CD4-positive, alpha-beta T cell (primary cell): ENCODE results near the gene PPP1R3E. TPM values are rescaled to one million over a fixed set of nuclear protein-coding genes. Genes with fewer than 3 reads are reported as not detected.

Source experiments
- ATAC-seq: fragments of 200-7000 bp; cut with Tn5 transposase; one replicate; pipeline ENCODE4 v1.10.0; 2022; ENCODE audit warnings: mild to moderate bottlenecking; ENCODE audit not compliant: poor library complexity
- CTCF ChIA-PET: fragments of 350-600 bp; sonication (Branson Sonifier 250); formaldehyde crosslinking; loops from one replicate; lab custom pipeline; 2021; ENCODE audit warnings: antibody characterized with exemption, inconsistent platforms; lab: Charles Lee
- POLR2A ChIA-PET: fragments of 350-600 bp; sonication (Branson Sonifier 250); formaldehyde crosslinking; loops from one replicate; lab custom pipeline; 2021; ENCODE audit warnings: antibody characterized with exemption, inconsistent platforms; lab: Charles Lee
- DNase-seq, 14 experiments: peaks; one replicate each; pipeline ENCODE4 v3.0.0-alpha.2; 2013 to 2020; ENCODE audit warnings: mixed read lengths in 2 of 14
- H3K27ac ChIP-seq, 2 donors: one replicate each; pipeline versions ENCODE4 v1.5.1 to v1.7.0; 2013; ENCODE audit warnings: low read length in 2 of 2, low read depth in 1 of 2, mild to moderate bottlenecking in 1 of 2
- H3K27me3 ChIP-seq, 2 experiments: 1 replicate in 1 of 2; 2 replicates in 1 of 2; pipeline versions ENCODE4 v1.6.1 to v1.7.0; 2013; ENCODE audit warnings: low read length in 2 of 2, control low read depth in 1 of 2, mild to moderate bottlenecking in 1 of 2, moderate library complexity in 1 of 2; ENCODE audit not compliant: insufficient read depth in 2 of 2, control insufficient read depth in 1 of 2
- H3K36me3 ChIP-seq: one replicate; pipeline ENCODE4 v1.6.1; 2013; ENCODE audit warnings: low read length, control low read depth; ENCODE audit not compliant: insufficient read depth
- H3K4me1 ChIP-seq: one replicate; pipeline ENCODE4 v1.6.1; 2013; ENCODE audit warnings: low read length, control low read depth; ENCODE audit not compliant: insufficient read depth
- H3K4me3 ChIP-seq: one replicate; pipeline ENCODE4 v1.5.1; 2013; ENCODE audit warnings: mild to moderate bottlenecking, low read length, moderate library complexity
- H3K9me3 ChIP-seq, 2 experiments: 1 replicate in 1 of 2; 2 replicates in 1 of 2; pipeline versions ENCODE4 v1.6.1 to v1.7.0; 2013; ENCODE audit warnings: low read length in 2 of 2, mild to moderate bottlenecking in 2 of 2, control low read depth in 1 of 2, moderate library complexity in 1 of 2; ENCODE audit not compliant: control insufficient read depth in 1 of 2, insufficient read depth in 1 of 2
- H3K27ac Mint-ChIP-seq: one replicate; pipeline ENCODE4 v1.8.0; 2020; ENCODE audit warnings: mixed read lengths
- H3K27me3 Mint-ChIP-seq: one replicate; pipeline ENCODE4 v1.8.0; 2021; ENCODE audit warnings: mixed read lengths
- H3K36me3 Mint-ChIP-seq: one replicate; pipeline ENCODE4 v1.8.0; 2021; ENCODE audit warnings: low read depth, mixed read lengths
- H3K4me1 Mint-ChIP-seq: one replicate; pipeline ENCODE4 v1.8.0; 2021; ENCODE audit warnings: low read depth, mixed read lengths
- H3K4me3 Mint-ChIP-seq: one replicate; pipeline ENCODE4 v1.8.0; 2020; ENCODE audit warnings: mild to moderate bottlenecking, mixed read lengths
- H3K9me3 Mint-ChIP-seq: one replicate; pipeline ENCODE4 v1.8.0; 2020; ENCODE audit warnings: mixed read lengths
- intact Hi-C, 2 experiments: fragments of 100-400 bp; cut with DNase I in 1 of 2; cut with micrococcal nuclease in 1 of 2; formaldehyde crosslinking; loops; one replicate each; pipeline versions ENCODE4 v1.15.1 to v1.9.0; 2023 to 2025; cut with DNase I, micrococcal nuclease
- total RNA-seq, 174 experiments: library from RNA in 2 of 174; stranded (reverse) in 2 of 174; gene quantifications; one replicate each; pipeline ENCODE4 v1.2.3 and lab custom pipeline; 2021 to 2026
- TF ChIP-seq, protein P1 (sequence below): fragments of 200-600 bp; IDR thresholded peaks from one replicate; pipeline ENCODE4 v1.8.0; 2022; ENCODE audit warnings: antibody characterized with exemption, mild to moderate bottlenecking

Gene PPP1R3E
- total RNA-seq, 2 experiments from 2014 or later, result 51.0 to 53.8 TPM

DNA sequence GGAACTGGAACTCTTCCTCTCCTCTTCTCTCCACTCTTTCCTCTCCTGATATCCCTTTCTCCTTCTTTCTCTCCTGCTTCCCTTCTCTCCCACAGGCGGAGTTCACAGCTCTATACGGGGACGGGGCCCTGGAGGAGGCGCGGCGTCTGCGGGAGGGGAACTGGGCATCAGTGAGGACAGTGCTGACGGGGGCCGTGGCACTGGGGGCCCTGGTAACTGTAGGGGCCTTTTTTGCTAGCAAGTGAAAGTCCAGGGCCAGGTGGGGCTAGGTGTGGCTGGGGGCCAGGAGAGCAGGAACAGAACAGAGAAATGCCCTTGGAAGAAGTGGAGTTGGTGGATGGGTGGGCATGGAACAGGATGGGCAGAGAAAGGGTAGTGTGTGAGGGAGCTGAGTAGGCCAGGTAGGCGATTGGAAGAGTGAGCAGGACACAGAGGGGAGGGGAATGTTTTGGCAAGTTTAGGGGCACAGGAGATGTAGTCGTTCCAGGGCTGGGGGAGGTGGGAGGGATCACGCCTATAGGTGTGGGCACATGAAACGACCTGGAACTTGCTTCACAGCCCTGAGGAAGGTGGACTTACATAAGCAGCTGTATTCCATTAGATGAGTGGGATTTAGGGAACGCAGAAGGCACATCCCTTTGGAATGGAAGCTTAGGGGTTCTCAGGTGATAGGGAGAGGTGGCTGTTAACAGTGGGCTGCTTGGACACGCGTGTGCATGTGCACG lies 6.2 kb upstream of the PPP1R3E start:
- TF ChIP-seq, protein P1, sequence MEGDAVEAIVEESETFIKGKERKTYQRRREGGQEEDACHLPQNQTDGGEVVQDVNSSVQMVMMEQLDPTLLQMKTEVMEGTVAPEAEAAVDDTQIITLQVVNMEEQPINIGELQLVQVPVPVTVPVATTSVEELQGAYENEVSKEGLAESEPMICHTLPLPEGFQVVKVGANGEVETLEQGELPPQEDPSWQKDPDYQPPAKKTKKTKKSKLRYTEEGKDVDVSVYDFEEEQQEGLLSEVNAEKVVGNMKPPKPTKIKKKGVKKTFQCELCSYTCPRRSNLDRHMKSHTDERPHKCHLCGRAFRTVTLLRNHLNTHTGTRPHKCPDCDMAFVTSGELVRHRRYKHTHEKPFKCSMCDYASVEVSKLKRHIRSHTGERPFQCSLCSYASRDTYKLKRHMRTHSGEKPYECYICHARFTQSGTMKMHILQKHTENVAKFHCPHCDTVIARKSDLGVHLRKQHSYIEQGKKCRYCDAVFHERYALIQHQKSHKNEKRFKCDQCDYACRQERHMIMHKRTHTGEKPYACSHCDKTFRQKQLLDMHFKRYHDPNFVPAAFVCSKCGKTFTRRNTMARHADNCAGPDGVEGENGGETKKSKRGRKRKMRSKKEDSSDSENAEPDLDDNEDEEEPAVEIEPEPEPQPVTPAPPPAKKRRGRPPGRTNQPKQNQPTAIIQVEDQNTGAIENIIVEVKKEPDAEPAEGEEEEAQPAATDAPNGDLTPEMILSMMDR, result no peak
- no peaks in the 10 kb centered on the region for H3K36me3 ChIP-seq
- no peak overlapping the region for H3K27ac ChIP-seq
- ChIA-PET CTCF (no interaction called here), POLR2A (interaction anchor here (1.4 to 10.5 kb wide), 2 partner anchors 12 to 23 kb away, joined by 3 to 455 read pairs; partner anchors contain the start of genes HOMEZ and PABPN1)
- no peaks in the 10 kb centered on the region for H3K36me3 Mint-ChIP-seq
- H3K4me3 ChIP-seq, result no peak overlapping the region
- no peak overlapping the region for H3K27ac Mint-ChIP-seq
- intact Hi-C loops, result loop anchor here in 1 of 2 experiments (10.0 kb wide), 1 partner anchor 1136 kb away; the partner anchor contains the start of gene SDR39U1
- H3K27me3 ChIP-seq, result peaks cover 20 to 26% of the 10 kb centered on the region in 2 experiments
- peaks cover 0 to 8% of the 10 kb centered on the region in 2 experiments for H3K9me3 ChIP-seq
- H3K9me3 Mint-ChIP-seq, result no peaks in the 10 kb centered on the region
- no peak for DNase-seq
- no peak for ATAC-seq
- H3K4me1 Mint-ChIP-seq, result no peaks in the 10 kb centered on the region
- no peak overlapping the region for H3K4me3 Mint-ChIP-seq
- no peaks in the 10 kb centered on the region for H3K4me1 ChIP-seq
- peaks cover 44% of the 10 kb centered on the region for H3K27me3 Mint-ChIP-seq

DNA sequence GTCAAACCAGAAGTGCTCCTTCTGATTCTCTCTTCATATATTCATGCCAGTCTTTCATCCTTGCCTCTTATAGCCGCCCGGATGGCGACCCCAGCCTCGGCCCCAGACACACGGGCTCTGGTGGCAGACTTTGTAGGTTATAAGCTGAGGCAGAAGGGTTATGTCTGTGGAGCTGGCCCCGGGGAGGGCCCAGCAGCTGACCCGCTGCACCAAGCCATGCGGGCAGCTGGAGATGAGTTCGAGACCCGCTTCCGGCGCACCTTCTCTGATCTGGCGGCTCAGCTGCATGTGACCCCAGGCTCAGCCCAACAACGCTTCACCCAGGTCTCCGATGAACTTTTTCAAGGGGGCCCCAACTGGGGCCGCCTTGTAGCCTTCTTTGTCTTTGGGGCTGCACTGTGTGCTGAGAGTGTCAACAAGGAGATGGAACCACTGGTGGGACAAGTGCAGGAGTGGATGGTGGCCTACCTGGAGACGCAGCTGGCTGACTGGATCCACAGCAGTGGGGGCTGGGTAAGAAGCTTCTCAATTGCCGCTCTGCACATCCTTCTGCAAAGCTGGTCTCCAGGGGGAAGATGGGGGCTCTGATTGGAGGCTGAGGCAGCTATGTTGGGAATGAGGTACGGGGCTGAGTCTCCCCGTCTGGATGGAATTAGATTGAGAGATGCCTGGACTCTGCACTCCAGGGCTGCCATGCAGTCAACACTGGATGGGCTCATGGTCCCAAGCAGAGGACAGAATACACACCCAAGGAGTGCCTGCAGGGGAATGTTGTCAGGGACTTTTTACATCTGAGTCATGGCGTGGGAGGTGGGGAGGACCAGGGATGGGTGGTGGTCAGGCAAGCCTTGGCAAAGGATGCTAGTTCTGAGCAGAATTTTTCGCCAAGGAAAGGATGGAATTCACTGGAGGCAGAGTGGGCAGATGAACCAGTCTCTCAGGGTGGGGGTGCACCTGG lies 5.3 kb upstream of the PPP1R3E start:
- no peak for ATAC-seq
- CTCF ChIA-PET, result no interaction called here
- Histone ChIP-seq H3K27me3 (peaks cover 20 to 26% of the 10 kb centered on the region in 2 experiments), H3K4me3 (no peak overlapping the region), H3K36me3 (no peaks in the 10 kb centered on the region), H3K27ac (no peak overlapping the region), H3K9me3 (peaks cover 0 to 8% of the 10 kb centered on the region in 2 experiments), H3K4me1 (peaks cover 4% of the 10 kb centered on the region)
- H3K36me3 Mint-ChIP-seq, result no peaks in the 10 kb centered on the region
- H3K27me3 Mint-ChIP-seq, result peaks cover 44% of the 10 kb centered on the region
- intact Hi-C loops, result loop anchor here in 1 of 2 experiments (10.0 kb wide), 1 partner anchor 1137 kb away; the partner anchor contains the start of gene SDR39U1
- POLR2A ChIA-PET, result interaction anchor here (1.4 to 10.5 kb wide), 2 partner anchors 13 to 22 kb away, joined by 3 to 455 read pairs; partner anchors contain the start of genes HOMEZ and PABPN1
- no peak overlapping the region for H3K4me3 Mint-ChIP-seq
- DNase-seq, result no peak
- H3K27ac Mint-ChIP-seq, result no peak overlapping the region
- TF ChIP-seq, protein P1, result no peak
- peaks cover 5% of the 10 kb centered on the region for H3K4me1 Mint-ChIP-seq
- H3K9me3 Mint-ChIP-seq, result no peaks in the 10 kb centered on the region

DNA sequence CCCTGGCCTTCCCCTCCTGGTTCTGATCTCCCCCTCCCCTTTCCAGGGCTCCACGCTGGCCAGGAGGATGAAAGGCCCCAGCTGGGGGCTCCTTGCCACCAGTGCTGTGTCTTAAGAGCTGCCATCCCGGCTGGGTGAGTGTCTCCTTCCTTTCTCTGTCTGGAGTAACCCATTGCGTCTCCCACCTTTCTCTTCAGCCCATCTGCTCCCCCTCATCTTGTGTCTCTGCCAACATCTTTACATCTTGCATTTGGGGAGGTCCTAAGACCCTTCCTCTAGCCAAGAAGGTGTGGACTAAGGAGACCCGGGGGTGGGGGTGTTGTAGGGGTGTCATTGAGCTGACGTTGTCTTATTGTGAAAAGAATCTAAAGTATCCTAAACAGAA lies 4.5 kb upstream of the PPP1R3E start:
- H3K36me3 ChIP-seq, result no peaks in the 10 kb centered on the region
- CTCF ChIA-PET, result no interaction called here
- Mint-ChIP-seq H3K27me3 (peaks cover 44% of the 10 kb centered on the region), H3K27ac (no peak overlapping the region), H3K4me1 (peaks cover 9% of the 10 kb centered on the region), H3K9me3 (no peaks in the 10 kb centered on the region), H3K36me3 (peaks cover 5% of the 10 kb centered on the region), H3K4me3 (no peak overlapping the region)
- peaks cover 0 to 8% of the 10 kb centered on the region in 2 experiments for H3K9me3 ChIP-seq
- no peak for ATAC-seq
- POLR2A ChIA-PET, result interaction anchor here (10.5 kb wide), 1 partner anchor 13 kb away, joined by 455 read pairs; the partner anchor contains the start of gene PABPN1
- H3K4me1 ChIP-seq, result peaks cover 10% of the 10 kb centered on the region
- TF ChIP-seq, protein P1, result no peak
- H3K27ac ChIP-seq, result no peak overlapping the region
- no peak for DNase-seq
- H3K27me3 ChIP-seq, result peaks cover 20 to 26% of the 10 kb centered on the region in 2 experiments
- intact Hi-C loops, result loop anchor here in 1 of 2 experiments (10.0 kb wide), 1 partner anchor 1138 kb away; the partner anchor contains the start of gene SDR39U1
- peak overlapping the region; percentile 25 for H3K4me3 ChIP-seq
